NCI-H82 (cell line): ENCODE results near the gene MAGI1.

Experiments
- DNase-seq: peaks from one replicate; lab custom pipeline; 2025; lab: John Stamatoyannopoulos, UW

MAGI1 gene

DNA sequence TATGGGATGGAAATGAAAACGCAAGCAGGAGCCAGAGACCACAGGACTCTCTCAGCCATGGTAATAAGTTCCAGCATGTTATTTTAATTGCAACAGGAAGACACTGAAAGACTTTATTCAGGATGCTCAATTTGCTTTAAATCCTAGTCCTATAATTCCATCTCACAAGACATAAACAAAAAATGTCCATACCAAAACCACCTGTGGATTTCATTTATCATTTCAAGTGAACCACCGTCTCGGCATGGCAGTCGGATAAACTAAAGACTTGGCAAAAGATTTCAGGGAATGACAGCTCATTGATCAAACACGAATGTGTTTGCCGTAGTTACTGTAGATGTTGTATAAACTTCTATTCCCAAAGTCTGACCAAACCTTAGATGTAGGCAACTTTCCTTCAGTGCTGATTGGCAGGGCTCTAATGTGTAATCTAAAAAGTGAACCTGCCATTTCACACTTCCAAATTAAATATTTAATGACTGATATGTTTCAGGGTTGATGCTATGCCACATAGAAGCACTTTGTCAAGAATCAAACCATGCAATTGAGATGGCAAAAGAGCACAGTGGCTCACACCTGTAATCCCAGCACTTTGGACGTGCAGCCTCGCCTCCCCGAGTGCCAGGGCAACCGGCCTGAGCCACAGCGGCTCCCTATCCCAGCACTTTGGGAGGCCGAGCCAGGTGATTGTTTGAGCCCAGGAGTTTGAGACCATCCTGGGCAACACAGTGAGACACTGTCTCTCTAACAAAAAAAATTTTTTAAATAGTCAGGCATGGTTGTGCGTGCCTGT, 331.7 kb downstream of the MAGI1 start:
- DNase-seq, result no peak

DNA sequence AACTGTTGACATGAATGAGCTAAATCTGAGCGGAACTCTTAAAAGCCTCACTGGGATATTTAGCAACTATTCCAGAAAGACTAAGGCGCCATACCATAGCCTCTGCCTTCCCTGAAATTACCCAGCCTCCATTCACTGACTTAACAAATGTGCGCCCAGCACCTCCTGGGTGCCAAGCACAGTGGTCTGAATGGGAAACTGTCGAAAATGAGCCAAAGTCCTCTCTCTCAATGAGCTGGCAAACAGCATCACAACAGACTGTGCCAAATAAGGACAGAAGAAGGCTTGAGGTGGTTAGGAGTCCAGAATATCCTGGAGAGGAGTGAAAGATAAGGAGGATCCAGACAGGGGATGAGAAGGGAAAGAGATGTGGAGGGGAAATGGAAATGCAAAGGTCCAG, 332.4 kb downstream of the MAGI1 start:
- DNase-seq, result no peak

DNA sequence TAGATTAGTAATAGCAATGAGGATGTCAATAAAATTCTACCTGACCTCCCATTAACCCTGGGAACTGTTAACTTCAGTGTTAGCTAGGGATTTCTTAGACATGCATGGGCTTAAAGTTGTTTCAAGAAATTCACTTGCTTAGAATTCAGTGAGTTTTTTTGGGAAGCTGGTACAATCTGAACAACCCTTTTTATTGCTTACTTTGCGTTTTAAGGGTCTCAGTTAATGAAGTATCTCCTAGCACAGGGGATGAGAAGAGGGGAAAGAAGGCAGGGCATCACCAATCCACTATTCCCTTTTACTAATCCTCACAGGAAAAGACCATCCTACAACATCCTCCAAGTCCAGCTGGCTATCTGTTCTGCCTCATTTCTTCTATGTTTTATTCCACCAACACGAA, 334.9 kb downstream of the MAGI1 start:
- no peak for DNase-seq

DNA sequence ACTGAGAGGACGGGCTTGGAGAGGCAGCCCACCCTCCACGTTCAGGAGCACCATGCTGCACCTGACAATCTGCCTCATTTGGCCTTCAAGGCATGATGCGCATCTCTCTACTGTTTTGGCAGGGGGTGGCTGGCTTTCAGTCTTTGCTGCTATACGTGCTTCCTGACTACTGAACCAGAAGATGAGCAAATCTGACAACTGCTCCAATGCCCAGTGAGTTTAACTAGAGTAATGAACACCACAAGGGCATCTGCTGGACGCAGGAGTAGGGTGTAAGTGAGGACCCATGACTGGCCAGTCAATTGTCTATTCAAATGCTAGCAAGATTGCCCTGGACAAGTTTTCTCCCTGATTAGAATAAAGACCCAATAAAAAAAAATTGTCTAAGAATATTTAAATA, 335.7 kb downstream of the MAGI1 start:
- no peak for DNase-seq

DNA sequence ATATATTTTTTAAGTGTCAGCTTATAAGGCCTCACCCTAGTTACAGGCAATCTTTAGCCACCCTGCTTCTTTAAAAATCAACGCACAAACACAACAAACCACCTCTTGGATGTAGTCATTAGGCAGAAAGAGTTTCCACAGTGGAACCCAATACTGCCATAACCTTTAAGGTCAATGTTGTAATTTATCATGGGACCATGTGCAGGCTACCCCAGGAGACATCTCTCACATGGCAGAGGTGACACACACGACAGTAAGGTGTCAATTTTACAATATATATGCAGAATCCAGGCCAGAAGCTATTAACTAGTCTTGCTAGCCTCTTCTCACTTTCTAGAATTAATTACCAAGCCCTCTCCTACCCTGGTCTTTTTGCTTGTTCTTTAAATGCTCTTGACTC, 336.5 kb downstream of the MAGI1 start:
- no peak for DNase-seq

DNA sequence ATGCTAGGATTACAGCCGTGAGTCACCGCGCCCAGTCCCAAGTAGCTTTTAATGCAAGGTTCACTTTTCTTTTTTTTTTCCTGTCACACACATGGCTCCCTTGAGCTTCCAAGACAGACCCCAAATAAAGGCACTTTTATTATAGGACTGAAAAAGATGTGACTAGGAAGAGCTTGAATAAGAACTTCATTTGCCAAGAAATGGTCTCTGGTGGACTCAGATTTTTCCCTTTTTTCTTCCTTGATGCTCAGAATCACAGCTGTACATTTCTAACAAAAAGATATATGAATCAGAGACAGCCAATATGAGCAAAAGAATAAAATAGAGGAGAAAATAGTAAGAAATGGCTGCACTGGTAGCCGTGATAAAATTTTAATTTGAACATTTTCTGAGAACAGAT, 337.2 kb downstream of the MAGI1 start:
- no peak for DNase-seq

DNA sequence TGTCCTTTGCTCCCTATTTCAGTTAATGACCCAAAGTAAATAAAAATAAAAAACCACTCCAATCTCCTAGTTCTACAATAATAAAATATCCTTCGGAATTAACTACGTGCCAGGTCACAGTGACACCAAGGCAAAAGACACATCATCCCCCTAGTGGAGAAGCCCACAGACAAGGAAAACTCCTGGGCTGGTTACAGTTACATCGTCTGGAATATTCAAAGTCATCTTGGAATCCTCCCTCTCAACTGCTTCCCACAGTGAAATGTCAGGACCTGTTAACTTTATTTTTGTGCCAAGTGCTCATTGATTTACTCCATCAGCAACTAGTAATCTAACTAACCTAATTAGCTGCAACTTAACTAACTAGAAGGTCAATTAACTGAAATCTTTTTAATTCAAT, 349.3 kb downstream of the MAGI1 start:
- DNase-seq, result peak; percentile 2

DNA sequence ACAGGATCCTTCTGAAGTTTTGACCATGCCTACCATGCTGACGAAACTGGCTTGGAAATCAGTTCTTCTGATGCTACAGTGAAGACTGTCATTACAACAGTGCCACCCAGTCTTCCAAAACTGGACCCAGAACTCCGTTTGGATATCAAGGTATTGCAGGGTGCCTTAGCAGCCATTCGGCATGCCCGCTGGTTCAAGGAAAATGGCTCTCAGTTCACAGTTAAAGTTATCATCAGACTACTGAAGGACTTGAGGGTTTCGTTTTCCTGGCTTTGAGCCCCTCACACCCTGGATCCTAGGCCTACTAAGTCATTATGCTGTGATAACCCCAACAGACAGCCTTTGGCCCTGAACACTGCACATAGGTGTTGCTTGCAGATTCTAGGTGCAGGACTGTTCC, 351.0 kb downstream of the MAGI1 start:
- DNase-seq, result no peak

DNA sequence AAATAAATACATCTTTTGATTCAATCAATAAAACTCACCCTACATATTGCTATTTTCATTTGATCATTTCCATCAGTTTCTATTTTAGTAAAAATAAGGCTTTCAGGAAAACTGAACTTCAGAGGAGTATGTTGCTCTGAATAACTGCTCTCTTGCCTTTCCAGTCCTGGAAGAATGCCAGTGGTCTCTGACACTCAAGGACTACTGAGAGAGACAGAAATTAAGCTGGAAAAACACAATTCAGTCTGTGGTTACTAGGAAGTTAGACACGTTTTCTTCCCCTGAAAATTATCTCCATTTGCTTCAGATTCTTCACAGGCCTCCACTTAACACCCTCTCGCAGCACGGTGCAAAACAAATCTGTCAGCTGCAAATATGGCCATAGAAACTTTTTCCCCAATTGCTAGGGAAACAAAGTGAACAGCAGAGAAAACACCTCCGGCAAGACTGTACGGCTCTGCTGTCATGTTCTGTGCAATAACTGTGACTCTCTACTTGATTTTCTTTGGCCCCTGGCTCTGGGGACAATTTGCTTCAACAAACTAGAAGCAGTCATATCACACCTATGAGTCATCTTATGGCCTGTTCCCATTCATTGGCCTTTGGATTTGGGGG, 353.0 kb downstream of the MAGI1 start:
- DNase-seq, result no peak

DNA sequence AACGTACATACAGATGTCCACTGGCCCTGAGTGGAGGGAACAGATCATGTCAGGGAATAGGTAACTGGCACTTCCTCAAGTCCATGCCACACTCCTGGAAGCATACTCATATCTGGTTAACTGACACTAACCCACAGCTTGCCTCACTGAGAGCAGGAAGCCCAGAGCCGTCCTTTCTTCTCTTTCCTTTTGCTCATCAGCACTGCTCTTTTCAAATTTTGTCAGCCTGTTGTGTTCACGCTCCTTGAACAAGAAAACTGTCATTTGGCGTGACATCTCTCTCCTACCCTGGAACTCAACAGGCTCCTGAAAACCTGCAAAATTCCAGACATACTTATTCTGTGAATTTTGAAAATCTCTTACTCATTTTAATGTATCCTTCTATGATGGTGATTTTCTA, 360.2 kb downstream of the MAGI1 start:
- DNase-seq, result peak; percentile 62

DNA sequence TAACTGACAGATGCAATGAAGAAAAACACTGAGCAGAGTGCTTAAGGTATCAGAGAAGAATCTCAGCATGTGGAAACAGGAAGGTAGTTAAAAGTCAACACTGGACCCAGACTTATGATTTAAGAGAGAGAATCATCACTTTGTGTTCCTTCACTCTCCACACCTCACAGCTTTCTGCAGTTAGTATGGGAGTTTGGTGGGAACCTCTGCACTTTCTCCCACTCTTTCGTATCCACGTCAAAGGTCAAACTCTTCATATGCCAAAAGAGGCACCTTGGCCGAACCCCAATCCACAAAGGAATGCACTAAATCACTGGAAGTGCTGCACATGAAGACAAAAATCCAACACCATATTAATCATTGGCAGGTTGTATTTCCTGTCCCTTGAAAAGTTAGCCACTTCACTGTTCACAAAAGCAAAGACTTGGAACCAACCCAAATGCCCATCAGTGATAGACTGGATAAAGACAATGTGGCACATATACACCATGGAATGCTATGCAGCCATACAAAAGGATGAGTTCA, 361.2 kb downstream of the MAGI1 start:
- no peak for DNase-seq

DNA sequence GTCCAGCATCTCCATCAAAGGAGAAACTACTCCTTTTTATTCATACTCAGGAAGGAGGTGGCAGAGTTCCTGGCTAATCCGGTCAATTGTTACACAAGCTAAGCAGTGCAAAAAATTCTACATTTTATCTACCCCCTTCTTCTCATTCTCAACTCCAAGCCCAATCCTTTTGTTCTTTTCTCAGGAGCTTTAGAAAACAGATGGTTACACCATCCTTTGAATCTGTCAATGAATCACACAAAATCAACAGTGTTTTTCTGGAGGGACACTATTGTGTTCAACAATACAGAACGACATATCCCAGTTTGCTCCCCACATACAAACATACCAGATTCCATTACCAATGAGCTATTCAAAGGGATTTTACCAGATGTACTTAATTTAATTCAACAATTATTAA, 362.1 kb downstream of the MAGI1 start:
- DNase-seq, result no peak

DNA sequence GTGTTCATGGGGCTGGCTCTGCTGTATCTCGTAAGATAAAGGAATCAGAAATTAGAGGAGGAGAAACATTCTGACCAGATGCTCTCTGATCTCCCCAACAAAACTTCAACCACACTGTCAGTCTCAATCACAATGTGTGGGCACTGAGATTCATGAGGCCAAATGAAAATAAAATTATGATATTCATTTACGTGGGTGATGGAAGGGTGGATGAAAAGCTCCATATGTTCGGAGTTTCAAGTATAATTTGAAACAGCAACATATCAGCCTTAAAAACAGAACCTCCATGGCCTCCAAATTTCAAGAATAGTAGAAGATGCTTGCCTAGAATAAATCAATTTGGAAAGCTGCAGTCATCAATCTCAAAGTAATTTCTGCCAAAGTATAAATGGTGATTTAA, 363.7 kb downstream of the MAGI1 start:
- no peak for DNase-seq

DNA sequence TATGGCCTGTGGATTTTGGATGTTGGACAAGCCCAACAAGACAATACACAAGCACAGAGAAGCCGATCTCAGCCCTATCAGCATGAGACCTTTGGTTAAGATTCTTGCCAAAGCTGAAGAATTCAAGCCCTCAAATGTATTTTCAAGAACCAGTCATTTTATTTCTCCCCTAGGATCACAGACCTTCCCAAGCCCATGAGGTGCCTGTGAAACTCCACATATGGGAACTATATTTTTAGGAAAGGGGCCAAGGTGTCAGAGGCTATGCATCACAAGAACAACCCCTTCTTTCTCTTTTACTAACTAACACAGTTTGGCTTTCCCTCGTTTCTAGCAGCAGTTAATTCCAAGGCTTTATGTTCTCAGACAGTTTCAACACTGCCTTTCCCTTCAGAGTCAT, 364.5 kb downstream of the MAGI1 start:
- DNase-seq, result no peak

DNA sequence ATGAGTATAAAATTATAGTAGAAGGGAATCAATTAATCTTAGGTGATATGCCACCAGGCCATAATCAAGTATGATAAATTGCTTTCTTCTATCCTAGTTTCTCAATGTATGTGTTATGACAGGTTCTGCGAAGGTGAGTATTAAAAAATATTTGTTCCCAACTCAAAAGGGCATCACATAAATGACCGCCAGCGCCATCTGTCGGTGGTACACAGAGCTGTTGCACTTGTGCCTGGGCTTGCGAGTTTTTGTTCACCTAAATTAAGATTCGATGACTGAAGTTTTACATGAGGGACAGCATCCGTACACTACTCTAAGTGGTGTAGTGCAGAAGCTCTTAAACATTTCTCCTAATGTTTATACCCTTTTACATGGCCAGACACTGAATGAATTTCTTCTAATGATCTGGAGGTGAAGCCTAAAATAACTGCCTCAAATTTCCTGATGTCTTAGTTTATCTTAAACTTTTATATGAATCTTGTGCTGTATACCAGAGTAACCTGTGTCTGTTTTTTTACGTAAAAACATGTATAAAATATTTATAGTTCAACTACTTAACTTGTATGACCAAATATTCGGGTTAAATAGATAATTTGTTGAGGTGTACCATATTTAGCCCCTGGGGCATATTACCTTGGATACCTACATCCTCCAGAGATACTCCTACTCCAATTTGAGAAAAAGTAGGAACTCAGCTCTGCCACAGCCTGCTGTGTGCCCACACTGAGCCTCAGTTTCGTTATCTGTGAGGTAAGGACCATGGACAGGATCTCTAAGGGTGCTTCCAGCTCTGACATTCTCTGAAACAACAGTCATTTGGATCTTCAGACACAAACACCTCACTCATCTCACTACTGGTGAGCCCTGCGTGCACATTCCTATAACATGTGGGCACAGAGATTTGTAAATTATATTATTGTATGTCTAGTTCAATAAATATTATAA, 365.6 kb downstream of the MAGI1 start:
- peak; percentile 73 for DNase-seq

DNA sequence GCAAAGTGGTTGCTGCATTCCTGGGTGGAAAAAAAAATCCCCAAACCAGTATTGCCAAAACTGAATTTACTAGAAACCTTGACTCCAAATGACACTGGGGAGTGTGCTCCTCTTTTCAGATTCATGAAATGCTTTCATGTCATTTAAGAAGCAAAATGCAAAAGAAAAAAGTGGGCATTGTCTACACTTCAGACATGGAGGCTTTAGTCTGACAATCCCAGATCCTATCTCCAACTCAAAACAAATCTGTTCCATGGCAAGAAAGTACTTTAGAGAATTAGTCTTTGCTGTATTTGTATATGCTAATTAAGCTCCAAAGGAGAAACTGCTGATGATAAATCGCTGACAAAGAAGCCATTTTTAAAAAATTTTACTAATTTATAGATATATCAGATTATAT, 366.7 kb downstream of the MAGI1 start:
- no peak for DNase-seq

DNA sequence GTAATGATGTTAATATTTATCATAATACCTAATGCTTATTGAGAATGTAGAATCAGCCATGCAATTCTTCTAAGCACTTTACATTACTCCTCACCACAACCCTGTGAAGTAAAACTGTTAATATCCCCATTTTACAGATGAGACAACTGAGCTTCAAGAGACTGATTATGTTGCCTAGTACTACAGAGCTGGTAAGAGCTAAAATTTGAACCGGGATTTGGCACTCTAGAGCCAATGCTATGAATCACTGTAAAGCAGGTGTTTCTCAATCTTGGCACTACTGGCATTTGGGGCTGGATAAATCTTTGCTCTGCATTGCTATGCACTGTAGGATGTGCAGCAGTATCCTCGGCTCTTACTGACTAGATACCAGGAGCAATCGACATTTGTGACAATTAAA, 367.7 kb downstream of the MAGI1 start:
- DNase-seq, result no peak

DNA sequence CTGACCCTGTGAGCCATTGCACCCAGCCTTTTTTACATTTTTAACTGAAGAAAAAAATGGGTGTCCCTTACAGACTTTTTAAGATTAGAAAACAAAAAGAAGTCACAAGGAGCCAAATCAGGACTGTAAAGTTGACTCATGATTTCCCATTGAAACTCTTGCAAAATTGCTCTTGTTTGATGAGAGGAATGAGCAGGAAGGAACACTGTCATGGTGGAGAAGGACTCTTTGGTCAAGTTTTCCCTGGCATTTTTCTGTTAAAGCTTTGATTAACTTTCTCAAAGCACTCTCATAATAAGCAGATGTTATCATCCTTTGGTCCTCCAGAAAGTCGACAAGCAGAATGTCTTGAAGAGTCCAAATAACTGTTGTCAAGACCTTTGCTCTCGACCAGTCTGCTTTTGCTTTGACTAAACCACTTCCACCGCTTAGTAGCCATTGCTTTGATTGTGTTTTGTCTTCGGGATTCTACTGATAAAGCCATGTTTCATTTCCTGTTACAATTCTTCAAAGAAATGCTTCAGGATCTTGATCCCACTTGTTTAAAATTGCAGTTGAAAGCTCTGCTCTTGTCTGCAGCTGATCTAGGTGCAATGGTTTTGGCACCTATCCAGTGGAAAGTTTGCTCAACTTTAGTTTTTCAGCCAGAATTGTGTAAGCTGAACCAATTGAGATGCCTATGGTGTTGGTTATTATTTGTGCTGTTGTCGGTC, 369.4 kb downstream of the MAGI1 start:
- no peak for DNase-seq

DNA sequence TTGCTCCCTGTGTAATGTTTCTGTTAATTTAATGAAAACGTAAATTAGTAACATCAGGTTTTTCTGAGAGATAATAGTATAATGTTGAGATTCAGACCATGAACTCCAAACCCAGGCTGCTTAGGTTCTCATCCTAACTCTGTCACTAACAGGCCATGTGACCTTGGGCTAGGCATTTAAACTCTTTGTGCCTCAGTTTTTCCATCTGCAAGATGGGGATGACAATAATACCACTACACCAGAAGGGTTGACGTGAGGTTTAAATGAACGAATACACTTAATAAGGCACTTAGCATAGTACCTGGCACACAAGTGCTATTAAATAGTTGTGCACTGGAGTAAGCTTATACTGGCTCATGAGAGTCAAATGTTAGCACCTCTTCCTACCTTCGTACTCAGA, 370.8 kb downstream of the MAGI1 start:
- DNase-seq, result no peak

DNA sequence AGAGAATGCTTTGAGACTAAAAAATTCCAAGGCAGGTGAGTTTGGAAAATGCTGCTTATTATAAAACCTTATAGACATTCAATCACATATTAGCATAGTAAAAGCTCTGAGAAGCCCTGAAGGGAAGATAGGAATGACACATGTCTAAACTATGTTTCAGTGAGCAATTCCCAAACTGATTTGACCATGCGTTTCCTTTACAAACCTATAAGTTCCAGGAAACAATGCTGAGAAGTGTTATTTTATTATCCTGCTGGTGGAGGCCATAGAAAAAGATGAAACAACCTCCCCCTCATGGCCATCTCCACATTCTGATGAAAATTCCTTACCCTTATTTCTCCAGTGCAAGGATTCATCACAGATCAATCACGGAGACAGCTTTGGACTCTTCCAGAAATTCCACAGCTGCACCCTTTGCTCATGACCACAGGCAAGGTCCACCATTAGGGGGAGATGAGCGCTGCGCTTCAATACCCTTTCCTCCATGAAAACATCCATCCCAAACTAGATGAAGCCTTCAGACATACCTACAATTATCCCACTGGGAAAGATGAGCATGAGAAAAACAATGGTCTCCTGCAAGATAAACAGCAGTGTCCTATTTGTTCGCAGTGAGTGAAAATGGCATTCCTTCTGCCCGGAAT, 372.1 kb downstream of the MAGI1 start:
- peak; percentile 1 for DNase-seq

DNA sequence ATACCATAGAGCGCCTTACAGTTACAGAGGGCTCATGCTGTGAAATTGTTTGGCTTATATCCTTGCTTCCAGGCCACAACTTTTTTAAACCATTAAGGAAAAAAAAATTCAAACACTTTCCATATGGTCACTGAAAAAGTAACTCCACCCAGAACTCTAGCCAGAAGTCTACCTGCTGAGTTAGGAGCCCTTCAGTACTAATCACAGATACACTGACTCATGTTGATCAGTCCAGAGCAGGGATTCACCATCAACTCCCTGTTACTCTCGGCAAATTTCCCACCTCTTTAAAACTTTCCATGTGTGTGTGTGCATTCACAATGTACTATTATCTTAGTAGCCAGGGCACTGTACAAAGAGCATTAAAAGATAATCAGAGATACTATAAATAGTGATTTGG, 372.8 kb downstream of the MAGI1 start:
- DNase-seq, result no peak
